Measurements from ENCODE around the gene CAMTA1. TPM values are rescaled to one million over a fixed set of nuclear protein-coding genes. Genes with fewer than 3 reads are reported as not detected.

CAMTA1 gene
- total and polyA plus RNA-seq, 4 donors = 18.0 to 93.5 (median 35.8) TPM

DNA sequence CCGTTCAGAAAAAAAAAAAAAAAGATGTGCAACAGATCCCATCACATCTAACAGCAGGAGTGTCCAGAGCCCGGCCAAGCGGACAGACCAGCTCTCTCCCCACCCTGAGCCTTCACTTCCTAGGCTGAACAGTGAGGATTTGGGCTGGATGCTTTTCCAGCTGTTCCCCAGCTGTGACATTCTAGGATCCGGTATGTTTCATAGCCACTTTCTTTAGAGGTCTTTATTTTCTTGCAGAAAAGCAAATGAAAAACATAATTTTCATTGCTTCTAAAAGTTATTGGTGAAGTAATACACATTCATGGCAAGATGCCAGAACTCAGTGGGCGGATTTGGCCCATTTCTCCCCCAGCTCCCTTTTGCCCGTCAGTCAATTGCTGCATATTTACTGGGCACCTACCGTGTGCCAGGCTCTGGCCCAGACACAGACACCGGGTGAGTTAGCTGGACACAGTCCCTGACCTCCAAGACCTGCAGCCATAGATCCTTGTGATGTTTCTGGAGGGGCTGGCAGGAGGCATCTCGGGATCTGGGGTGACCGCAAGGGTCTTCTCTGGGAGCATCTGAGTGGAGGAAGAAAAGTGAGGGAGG, 772.1 kb downstream of the CAMTA1 start (continued):
- TF ChIP-seq, protein P1, sequence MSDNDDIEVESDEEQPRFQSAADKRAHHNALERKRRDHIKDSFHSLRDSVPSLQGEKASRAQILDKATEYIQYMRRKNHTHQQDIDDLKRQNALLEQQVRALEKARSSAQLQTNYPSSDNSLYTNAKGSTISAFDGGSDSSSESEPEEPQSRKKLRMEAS (IDR thresholded peaks at IDR 0.05) = no peak
- TF ChIP-seq NR2F2 (IDR thresholded peaks at IDR 0.05) = no peak
- TF ChIP-seq, protein P2, sequence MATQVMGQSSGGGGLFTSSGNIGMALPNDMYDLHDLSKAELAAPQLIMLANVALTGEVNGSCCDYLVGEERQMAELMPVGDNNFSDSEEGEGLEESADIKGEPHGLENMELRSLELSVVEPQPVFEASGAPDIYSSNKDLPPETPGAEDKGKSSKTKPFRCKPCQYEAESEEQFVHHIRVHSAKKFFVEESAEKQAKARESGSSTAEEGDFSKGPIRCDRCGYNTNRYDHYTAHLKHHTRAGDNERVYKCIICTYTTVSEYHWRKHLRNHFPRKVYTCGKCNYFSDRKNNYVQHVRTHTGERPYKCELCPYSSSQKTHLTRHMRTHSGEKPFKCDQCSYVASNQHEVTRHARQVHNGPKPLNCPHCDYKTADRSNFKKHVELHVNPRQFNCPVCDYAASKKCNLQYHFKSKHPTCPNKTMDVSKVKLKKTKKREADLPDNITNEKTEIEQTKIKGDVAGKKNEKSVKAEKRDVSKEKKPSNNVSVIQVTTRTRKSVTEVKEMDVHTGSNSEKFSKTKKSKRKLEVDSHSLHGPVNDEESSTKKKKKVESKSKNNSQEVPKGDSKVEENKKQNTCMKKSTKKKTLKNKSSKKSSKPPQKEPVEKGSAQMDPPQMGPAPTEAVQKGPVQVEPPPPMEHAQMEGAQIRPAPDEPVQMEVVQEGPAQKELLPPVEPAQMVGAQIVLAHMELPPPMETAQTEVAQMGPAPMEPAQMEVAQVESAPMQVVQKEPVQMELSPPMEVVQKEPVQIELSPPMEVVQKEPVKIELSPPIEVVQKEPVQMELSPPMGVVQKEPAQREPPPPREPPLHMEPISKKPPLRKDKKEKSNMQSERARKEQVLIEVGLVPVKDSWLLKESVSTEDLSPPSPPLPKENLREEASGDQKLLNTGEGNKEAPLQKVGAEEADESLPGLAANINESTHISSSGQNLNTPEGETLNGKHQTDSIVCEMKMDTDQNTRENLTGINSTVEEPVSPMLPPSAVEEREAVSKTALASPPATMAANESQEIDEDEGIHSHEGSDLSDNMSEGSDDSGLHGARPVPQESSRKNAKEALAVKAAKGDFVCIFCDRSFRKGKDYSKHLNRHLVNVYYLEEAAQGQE (IDR thresholded peaks at IDR 0.05) = no peak

DNA sequence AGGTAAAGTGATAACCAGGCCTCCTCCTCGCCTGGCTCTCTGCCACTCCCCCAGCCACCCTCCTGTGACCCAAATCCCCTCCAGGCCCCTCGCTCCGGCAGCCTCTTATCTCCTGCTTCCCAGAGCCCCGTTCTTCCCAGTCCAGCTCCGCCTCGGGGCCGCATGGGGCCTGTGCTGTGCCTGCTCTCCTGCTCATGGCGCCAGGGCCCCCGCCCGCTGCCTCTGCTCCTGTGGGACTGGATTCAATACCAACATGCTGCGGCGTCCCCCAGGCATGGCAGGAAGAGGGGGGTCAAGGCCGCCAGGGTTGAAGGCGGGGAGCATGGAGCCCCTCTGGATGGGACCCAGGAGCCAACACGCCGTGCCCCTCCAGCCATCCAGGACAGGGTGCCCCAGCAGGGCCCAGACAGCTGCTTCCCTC, 772.8 kb downstream of the CAMTA1 start:
- 79% methylated on average over 16 of the region's 16 CpGs for WGBS
- TF ChIP-seq, protein P3, sequence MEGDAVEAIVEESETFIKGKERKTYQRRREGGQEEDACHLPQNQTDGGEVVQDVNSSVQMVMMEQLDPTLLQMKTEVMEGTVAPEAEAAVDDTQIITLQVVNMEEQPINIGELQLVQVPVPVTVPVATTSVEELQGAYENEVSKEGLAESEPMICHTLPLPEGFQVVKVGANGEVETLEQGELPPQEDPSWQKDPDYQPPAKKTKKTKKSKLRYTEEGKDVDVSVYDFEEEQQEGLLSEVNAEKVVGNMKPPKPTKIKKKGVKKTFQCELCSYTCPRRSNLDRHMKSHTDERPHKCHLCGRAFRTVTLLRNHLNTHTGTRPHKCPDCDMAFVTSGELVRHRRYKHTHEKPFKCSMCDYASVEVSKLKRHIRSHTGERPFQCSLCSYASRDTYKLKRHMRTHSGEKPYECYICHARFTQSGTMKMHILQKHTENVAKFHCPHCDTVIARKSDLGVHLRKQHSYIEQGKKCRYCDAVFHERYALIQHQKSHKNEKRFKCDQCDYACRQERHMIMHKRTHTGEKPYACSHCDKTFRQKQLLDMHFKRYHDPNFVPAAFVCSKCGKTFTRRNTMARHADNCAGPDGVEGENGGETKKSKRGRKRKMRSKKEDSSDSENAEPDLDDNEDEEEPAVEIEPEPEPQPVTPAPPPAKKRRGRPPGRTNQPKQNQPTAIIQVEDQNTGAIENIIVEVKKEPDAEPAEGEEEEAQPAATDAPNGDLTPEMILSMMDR (IDR thresholded peaks at IDR 0.05; ENCODE audit: low read depth, low read length, missing input control) = no peak
- TF ChIP-seq FOXA2 (IDR thresholded peaks at IDR 0.05) = no peak
- TF ChIP-seq NR2F2 (IDR thresholded peaks at IDR 0.05) = no peak
- TF ChIP-seq RXRA (IDR thresholded peaks at IDR 0.05) = no peak
- no peak for TF ChIP-seq SP1 (IDR thresholded peaks at IDR 0.05)
- no peak for TF ChIP-seq HNF4A (conservative IDR thresholded peaks at IDR 0.05)
- no peak for TF ChIP-seq FOXA1 (IDR thresholded peaks at IDR 0.05)
- TF ChIP-seq, protein P2 (IDR thresholded peaks at IDR 0.05) = no peak
- no peak for TF ChIP-seq HNF4G (IDR thresholded peaks at IDR 0.05)
- TF ChIP-seq, protein P1 (IDR thresholded peaks at IDR 0.05) = no peak
- TF ChIP-seq TAF1 (conservative IDR thresholded peaks at IDR 0.05) = no peak
- TF ChIP-seq EGR1 (IDR thresholded peaks at IDR 0.05; ENCODE audit: low read depth in 2 of 2) = no peak
- TF ChIP-seq, protein P4, sequence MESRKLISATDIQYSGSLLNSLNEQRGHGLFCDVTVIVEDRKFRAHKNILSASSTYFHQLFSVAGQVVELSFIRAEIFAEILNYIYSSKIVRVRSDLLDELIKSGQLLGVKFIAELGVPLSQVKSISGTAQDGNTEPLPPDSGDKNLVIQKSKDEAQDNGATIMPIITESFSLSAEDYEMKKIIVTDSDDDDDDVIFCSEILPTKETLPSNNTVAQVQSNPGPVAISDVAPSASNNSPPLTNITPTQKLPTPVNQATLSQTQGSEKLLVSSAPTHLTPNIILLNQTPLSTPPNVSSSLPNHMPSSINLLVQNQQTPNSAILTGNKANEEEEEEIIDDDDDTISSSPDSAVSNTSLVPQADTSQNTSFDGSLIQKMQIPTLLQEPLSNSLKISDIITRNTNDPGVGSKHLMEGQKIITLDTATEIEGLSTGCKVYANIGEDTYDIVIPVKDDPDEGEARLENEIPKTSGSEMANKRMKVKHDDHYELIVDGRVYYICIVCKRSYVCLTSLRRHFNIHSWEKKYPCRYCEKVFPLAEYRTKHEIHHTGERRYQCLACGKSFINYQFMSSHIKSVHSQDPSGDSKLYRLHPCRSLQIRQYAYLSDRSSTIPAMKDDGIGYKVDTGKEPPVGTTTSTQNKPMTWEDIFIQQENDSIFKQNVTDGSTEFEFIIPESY (IDR thresholded peaks at IDR 0.05) = no peak
- TF ChIP-seq JUND (IDR thresholded peaks at IDR 0.05) = no peak
- TF ChIP-seq YY1 (IDR thresholded peaks at IDR 0.05) = no peak
- TF ChIP-seq GABPA (IDR thresholded peaks at IDR 0.05 in 1 of 2, conservative IDR thresholded peaks at IDR 0.05 in 1 of 2) = no peak
- no peak for TF ChIP-seq RAD21 (IDR thresholded peaks at IDR 0.05)
- TF ChIP-seq, protein P5, sequence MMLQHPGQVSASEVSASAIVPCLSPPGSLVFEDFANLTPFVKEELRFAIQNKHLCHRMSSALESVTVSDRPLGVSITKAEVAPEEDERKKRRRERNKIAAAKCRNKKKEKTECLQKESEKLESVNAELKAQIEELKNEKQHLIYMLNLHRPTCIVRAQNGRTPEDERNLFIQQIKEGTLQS (IDR thresholded peaks at IDR 0.05) = no peak
- Histone ChIP-seq H3K27ac (ENCODE audit: low read depth in 1 of 2, low read length in 2 of 2) (peak overlapping the region in 1 of 2 donors; percentile 39), H3K9ac (ENCODE audit: low read depth in 1 of 2, low read length in 2 of 2) (no peak overlapping the region), H3K9me3 (ENCODE audit: control insufficient read depth in 4 of 4, low read length in 3 of 4) (no peaks in the 10 kb centered on the region), H3K36me3 (ENCODE audit: control insufficient read depth in 4 of 4, insufficient read depth in 3 of 4, low read depth in 1 of 4, low read length in 3 of 4) (no peaks in the 10 kb centered on the region), H3K4me1 (ENCODE audit: control insufficient read depth in 4 of 4, insufficient read depth in 4 of 4, low read length in 3 of 4) (no peaks in the 10 kb centered on the region), H3K4me3 (ENCODE audit: low read depth in 1 of 3, low read length in 3 of 3) (no peak overlapping the region), H3K27me3 (ENCODE audit: control insufficient read depth in 4 of 4, insufficient read depth in 4 of 4, low read length in 3 of 4) (no peaks in the 10 kb centered on the region)
- DNase-seq (ENCODE audit: low spot score) = no peak

All from liver (tissue), 9 donors.